ENCODE measurements around the gene GPATCH2.

DNA sequence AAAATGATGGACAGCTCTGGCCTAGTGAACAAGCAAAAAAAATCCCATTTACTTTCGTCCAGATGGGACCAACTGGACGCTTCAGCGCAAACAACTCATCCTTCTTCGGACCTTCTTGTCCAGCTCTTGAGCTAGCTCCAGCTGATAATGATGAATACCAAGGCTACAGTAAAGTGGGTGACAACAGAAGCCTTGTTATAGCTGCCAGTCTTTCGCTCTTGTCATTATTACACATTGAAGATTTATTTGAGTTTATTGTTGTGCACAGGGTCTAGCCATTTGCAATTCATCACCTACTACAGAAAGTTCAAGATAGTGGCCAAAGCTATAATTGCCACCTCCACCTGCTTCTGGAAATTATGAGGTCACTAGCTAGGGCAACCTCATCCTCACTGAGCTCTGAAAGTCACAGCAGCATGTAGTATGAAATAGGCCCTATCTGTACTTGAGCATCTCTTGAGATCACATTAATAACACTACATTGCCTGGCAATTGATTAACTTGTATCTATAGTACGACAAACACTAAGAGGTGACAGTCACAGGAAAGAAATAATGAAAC is 76.9 kb downstream of the GPATCH2 start:
- TF ChIP-seq SMARCA5 (IDR thresholded peaks at IDR 0.05) (no peak), ZNF24 (IDR thresholded peaks at IDR 0.05) (no peak), KDM1A (IDR thresholded peaks at IDR 0.05; ENCODE audit: borderline replicate concordance) (no peak), JUND (IDR thresholded peaks at IDR 0.05; ENCODE audit: low read depth, low read length) (no peak), EZH2 (IDR thresholded peaks at IDR 0.05; ENCODE audit: borderline replicate concordance, control insufficient read depth, low read depth, low read length) (no peak), BRCA1 (IDR thresholded peaks at IDR 0.05; ENCODE audit: low read depth, low read length) (no peak)
- TF ChIP-seq, protein P1, sequence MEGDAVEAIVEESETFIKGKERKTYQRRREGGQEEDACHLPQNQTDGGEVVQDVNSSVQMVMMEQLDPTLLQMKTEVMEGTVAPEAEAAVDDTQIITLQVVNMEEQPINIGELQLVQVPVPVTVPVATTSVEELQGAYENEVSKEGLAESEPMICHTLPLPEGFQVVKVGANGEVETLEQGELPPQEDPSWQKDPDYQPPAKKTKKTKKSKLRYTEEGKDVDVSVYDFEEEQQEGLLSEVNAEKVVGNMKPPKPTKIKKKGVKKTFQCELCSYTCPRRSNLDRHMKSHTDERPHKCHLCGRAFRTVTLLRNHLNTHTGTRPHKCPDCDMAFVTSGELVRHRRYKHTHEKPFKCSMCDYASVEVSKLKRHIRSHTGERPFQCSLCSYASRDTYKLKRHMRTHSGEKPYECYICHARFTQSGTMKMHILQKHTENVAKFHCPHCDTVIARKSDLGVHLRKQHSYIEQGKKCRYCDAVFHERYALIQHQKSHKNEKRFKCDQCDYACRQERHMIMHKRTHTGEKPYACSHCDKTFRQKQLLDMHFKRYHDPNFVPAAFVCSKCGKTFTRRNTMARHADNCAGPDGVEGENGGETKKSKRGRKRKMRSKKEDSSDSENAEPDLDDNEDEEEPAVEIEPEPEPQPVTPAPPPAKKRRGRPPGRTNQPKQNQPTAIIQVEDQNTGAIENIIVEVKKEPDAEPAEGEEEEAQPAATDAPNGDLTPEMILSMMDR (IDR thresholded peaks at IDR 0.05 in 2 of 3, conservative IDR thresholded peaks at IDR 0.05 in 1 of 3; ENCODE audit: control insufficient read depth in 2 of 3, extremely low read depth in 1 of 3, insufficient read depth in 1 of 3, low read depth in 3 of 3, low read length in 3 of 3), result no peak
- TF ChIP-seq, protein P2, sequence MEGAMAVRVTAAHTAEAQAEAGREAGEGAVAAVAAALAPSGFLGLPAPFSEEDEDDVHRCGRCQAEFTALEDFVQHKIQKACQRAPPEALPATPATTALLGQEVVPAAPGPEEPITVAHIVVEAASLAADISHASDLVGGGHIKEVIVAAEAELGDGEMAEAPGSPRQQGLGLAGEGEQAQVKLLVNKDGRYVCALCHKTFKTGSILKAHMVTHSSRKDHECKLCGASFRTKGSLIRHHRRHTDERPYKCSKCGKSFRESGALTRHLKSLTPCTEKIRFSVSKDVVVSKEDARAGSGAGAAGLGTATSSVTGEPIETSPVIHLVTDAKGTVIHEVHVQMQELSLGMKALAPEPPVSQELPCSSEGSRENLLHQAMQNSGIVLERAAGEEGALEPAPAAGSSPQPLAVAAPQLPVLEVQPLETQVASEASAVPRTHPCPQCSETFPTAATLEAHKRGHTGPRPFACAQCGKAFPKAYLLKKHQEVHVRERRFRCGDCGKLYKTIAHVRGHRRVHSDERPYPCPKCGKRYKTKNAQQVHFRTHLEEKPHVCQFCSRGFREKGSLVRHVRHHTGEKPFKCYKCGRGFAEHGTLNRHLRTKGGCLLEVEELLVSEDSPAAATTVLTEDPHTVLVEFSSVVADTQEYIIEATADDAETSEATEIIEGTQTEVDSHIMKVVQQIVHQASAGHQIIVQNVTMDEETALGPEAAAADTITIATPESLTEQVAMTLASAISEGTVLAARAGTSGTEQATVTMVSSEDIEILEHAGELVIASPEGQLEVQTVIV (IDR thresholded peaks at IDR 0.05; ENCODE audit: borderline replicate concordance, partially characterized antibody), result no peak

Data from GM12878 (cell line).